NCI-H748 (cell line): ENCODE data around the gene HBG1.
"Not testable (repeated sequence)": the region's sequence is repeated elsewhere in the genome, so short reads cannot be mapped to it uniquely, and the experiment has no call there.

Source experiments
- DNase-seq: peaks from one replicate; lab custom pipeline; 2025; ENCODE audit not compliant: unreplicated experiment; lab: John Stamatoyannopoulos, UW

Gene HBG1

GRCh38 chr11:5249807-5250396 is at the start of gene HBG1:
Gene HBG1 (minus strand): TSS chr11:5249857. CDS start chr11:5249804, 53 bp downstream.
- not testable (repeated sequence) for DNase-seq

- no peak for DNase-seq
Measured at GRCh38 chr11:5298451-5298850, 48.8 kb upstream of the HBG1 start.

- no peak for DNase-seq
Measured at GRCh38 chr11:5297721-5298323, 48.2 kb upstream of the HBG1 start.

GRCh38 chr11:5294342-5294995 is 44.8 kb upstream of the HBG1 start:
- not testable (repeated sequence) for DNase-seq

- no peak for DNase-seq
Measured at GRCh38 chr11:5293028-5293427, 43.4 kb upstream of the HBG1 start.

- DNase-seq: peak; percentile 26
Measured at GRCh38 chr11:5291207-5291838, 41.7 kb upstream of the HBG1 start.

- no peak for DNase-seq
Measured at GRCh38 chr11:5290106-5290505, 40.4 kb upstream of the HBG1 start.

GRCh38 chr11:5289696-5290095 is 40.0 kb upstream of the HBG1 start:
- DNase-seq: no peak

GRCh38 chr11:5288906-5289550 is 39.4 kb upstream of the HBG1 start:
- no peak for DNase-seq

GRCh38 chr11:5288108-5288905 is 38.6 kb upstream of the HBG1 start:
- no peak for DNase-seq

GRCh38 chr11:5286901-5287300 is 37.2 kb upstream of the HBG1 start:
- DNase-seq: no peak

GRCh38 chr11:5286351-5286750 is 36.7 kb upstream of the HBG1 start:
- no peak for DNase-seq

GRCh38 chr11:5285703-5286340 is 36.2 kb upstream of the HBG1 start:
- DNase-seq: no peak

GRCh38 chr11:5284637-5285036 is 35.0 kb upstream of the HBG1 start:
- no peak for DNase-seq

GRCh38 chr11:5283882-5284281 is 34.2 kb upstream of the HBG1 start:
- DNase-seq: no peak

GRCh38 chr11:5283086-5283485 is 33.4 kb upstream of the HBG1 start:
- no peak for DNase-seq

GRCh38 chr11:5282628-5283027 is 33.0 kb upstream of the HBG1 start:
- no peak for DNase-seq

- DNase-seq: no peak
Measured at GRCh38 chr11:5281596-5281995, 31.9 kb upstream of the HBG1 start.

- DNase-seq: peak; percentile 24
Measured at GRCh38 chr11:5280582-5281102, 31.0 kb upstream of the HBG1 start.

GRCh38 chr11:5279471-5280090 is 29.9 kb upstream of the HBG1 start:
- no peak for DNase-seq
